Fibroblast of lung (primary cell): Measurements from ENCODE around the gene NMNAT3. TPM values are rescaled to one million over a fixed set of nuclear protein-coding genes. Genes with fewer than 3 reads are reported as not detected.
A peak's percentile ranks its signal among the peaks of the same experiment; 100 is the strongest.

ENCODE experiments used
- DNase-seq, 2 donors: peaks; one replicate each; pipeline versions ENCODE4 v3.0.0 to v3.0.0-alpha.2; 2010; ENCODE audit warnings: low read depth in 2 of 2
- H2AFZ ChIP-seq: 2 replicates; pipeline ENCODE4 v1.5.1; 2012; ENCODE audit warnings: low read length, control low read depth, inconsistent platforms
- H3K27ac ChIP-seq: 2 replicates; pipeline ENCODE4 v1.5.1; 2011; ENCODE audit warnings: low read length, control low read depth; ENCODE audit not compliant: insufficient read depth
- H3K27me3 ChIP-seq: 2 replicates; pipeline ENCODE4 v1.5.1; 2011; ENCODE audit warnings: mild to moderate bottlenecking, low read length; ENCODE audit not compliant: control insufficient read depth, insufficient read depth
- H3K36me3 ChIP-seq: 2 replicates; pipeline ENCODE4 v1.5.1; 2011; ENCODE audit warnings: low read length; ENCODE audit not compliant: control insufficient read depth, insufficient read depth
- H3K4me1 ChIP-seq: 2 replicates; pipeline ENCODE4 v1.5.1; 2011; ENCODE audit warnings: low read length; ENCODE audit not compliant: control insufficient read depth, insufficient read depth; ENCODE audit errors: extremely low read depth
- H3K4me2 ChIP-seq: 2 replicates; pipeline ENCODE4 v1.5.1; 2011; ENCODE audit warnings: low read length, control low read depth; ENCODE audit not compliant: insufficient read depth; ENCODE audit errors: extremely low read depth
- H3K4me3 ChIP-seq, 4 experiments: fragments of 200-600 bp in 1 of 4; sonication (generic) in 1 of 4; replicated peaks in 1 of 4; 2 replicates each; pipeline ENCODE4 v1.5.1; 2011 to 2016; ENCODE audit warnings: low read length in 4 of 4, low read depth in 3 of 4, mild to moderate bottlenecking in 3 of 4, control low read depth in 2 of 4, inconsistent platforms in 1 of 4, mixed read lengths in 1 of 4; ENCODE audit not compliant: insufficient read depth in 1 of 4; ENCODE audit errors: control extremely low read depth in 1 of 4
- H3K79me2 ChIP-seq: 2 replicates; pipeline ENCODE4 v1.5.1; 2012; ENCODE audit warnings: mild to moderate bottlenecking, low read length, inconsistent platforms; ENCODE audit not compliant: control insufficient read depth, insufficient read depth
- H3K9ac ChIP-seq: 2 replicates; pipeline ENCODE4 v1.5.1; 2011; ENCODE audit warnings: mild to moderate bottlenecking, low read length, control low read depth; ENCODE audit not compliant: insufficient read depth
- H3K9me3 ChIP-seq: 2 replicates; pipeline ENCODE4 v1.5.1; 2012; ENCODE audit warnings: low read depth, low read length; ENCODE audit not compliant: control insufficient read depth, insufficient read depth
- H4K20me1 ChIP-seq: 2 replicates; pipeline ENCODE4 v1.5.1; 2011; ENCODE audit warnings: low read length; ENCODE audit not compliant: control insufficient read depth, insufficient read depth; ENCODE audit errors: extremely low read depth
- CTCF ChIP-seq, 2 donors: IDR thresholded peaks in 1 of 2; conservative IDR thresholded peaks in 1 of 2; 1 replicate in 1 of 2; 2 replicates in 1 of 2; pipeline ENCODE4 v1.5.1; 2011 to 2012; ENCODE audit warnings: low read length in 2 of 2, control low read depth in 1 of 2, inconsistent platforms in 1 of 2, low read depth in 1 of 2, mild to moderate bottlenecking in 1 of 2
- EZH2 ChIP-seq: IDR thresholded peaks from 2 replicates; pipeline ENCODE4 v1.5.1; 2012; ENCODE audit warnings: low read length, control low read depth, mild to moderate bottlenecking; ENCODE audit errors: missing control alignments
- polyA plus RNA-seq, 2 donors: library from polyadenylated mRNA; depleted of rRNA in 1 of 2; stranded (reverse) in 1 of 2; unstranded in 1 of 2; fragments of >200 nt; gene quantifications; 2 replicates each; pipeline ENCODE4 v1.2.1, GENCODE V29; 2011 to 2012; ENCODE audit warnings: missing spikeins in 1 of 2
- total RNA-seq: library from RNA; depleted of rRNA; stranded (reverse); fragments of >200 nt; gene quantifications from 2 replicates; pipeline ENCODE4 v1.2.1, GENCODE V29; 2014

The NMNAT3 gene
- total and polyA plus RNA-seq, 2 donors (not counting 1 experiment from before 2014, with no cell fraction given): 0.68 to 2.5 TPM

GRCh38 chr3:139540651-139541531, 136.9 kb downstream of the NMNAT3 start:
- H3K9me3 ChIP-seq: no peaks in the 10 kb centered on the region
- H4K20me1 ChIP-seq: no peaks in the 10 kb centered on the region
- H3K9ac ChIP-seq: no peak overlapping the region
- H3K27ac ChIP-seq: no peak overlapping the region
- H2AFZ ChIP-seq: no peak overlapping the region
- no peak overlapping the region for H3K4me2 ChIP-seq
- DNase-seq: peak in 1 of 2 donors; percentile 51
- H3K27me3 ChIP-seq: peaks cover 2% of the 10 kb centered on the region
- TF ChIP-seq EZH2: no peak
- TF ChIP-seq CTCF (conservative IDR thresholded peaks at IDR 0.05 in 1 of 2, IDR thresholded peaks at IDR 0.05 in 1 of 2; ENCODE audit: low read depth in 1 of 2, low read length in 2 of 2): no peak
- H3K4me3 ChIP-seq: peak overlapping the region in 1 of 4 experiments; percentile 64
- H3K36me3 ChIP-seq: no peaks in the 10 kb centered on the region
- H3K4me1 ChIP-seq: peaks cover under 1% of the 10 kb centered on the region
- no peaks in the 10 kb centered on the region for H3K79me2 ChIP-seq

- Histone ChIP-seq H3K79me2 (no peaks in the 10 kb centered on the region), H3K27me3 (peaks cover 2% of the 10 kb centered on the region), H4K20me1 (no peaks in the 10 kb centered on the region), H3K9ac (no peak overlapping the region), H3K4me3 (peak overlapping the region in 2 of 4 experiments; percentile 56 to 64), H2AFZ (no peak overlapping the region), H3K36me3 (no peaks in the 10 kb centered on the region), H3K27ac (no peak overlapping the region), H3K4me1 (peaks cover 11% of the 10 kb centered on the region), H3K9me3 (no peaks in the 10 kb centered on the region), H3K4me2 (no peak overlapping the region)
- no peak for TF ChIP-seq EZH2
- TF ChIP-seq CTCF (conservative IDR thresholded peaks at IDR 0.05 in 1 of 2, IDR thresholded peaks at IDR 0.05 in 1 of 2; ENCODE audit: low read depth in 1 of 2, low read length in 2 of 2): no peak
- peak; percentile 78 to 84 for DNase-seq
Observed at GRCh38 chr3:139538733-139539132, 139.0 kb downstream of the NMNAT3 start.

- H3K9me3 ChIP-seq: no peaks in the 10 kb centered on the region
- no peak for DNase-seq
- no peaks in the 10 kb centered on the region for H3K36me3 ChIP-seq
- peaks cover 2% of the 10 kb centered on the region for H3K27me3 ChIP-seq
- H3K4me2 ChIP-seq: no peak overlapping the region
- TF ChIP-seq CTCF (conservative IDR thresholded peaks at IDR 0.05 in 1 of 2, IDR thresholded peaks at IDR 0.05 in 1 of 2; ENCODE audit: low read depth in 1 of 2, low read length in 2 of 2): no peak
- no peak for TF ChIP-seq EZH2
- H3K27ac ChIP-seq: no peak overlapping the region
- no peaks in the 10 kb centered on the region for H4K20me1 ChIP-seq
- no peak overlapping the region for H3K9ac ChIP-seq
- peaks cover 11% of the 10 kb centered on the region for H3K4me1 ChIP-seq
- no peaks in the 10 kb centered on the region for H3K79me2 ChIP-seq
- no peak overlapping the region for H2AFZ ChIP-seq
- H3K4me3 ChIP-seq: no peak overlapping the region
Observed at GRCh38 chr3:139537795-139538621, 139.8 kb downstream of the NMNAT3 start.
